Transverse colon (tissue), 4 donors: ENCODE results near the gene SELENON. TPM values are rescaled to one million over a fixed set of nuclear protein-coding genes. Genes with fewer than 3 reads are reported as not detected.
A peak's percentile ranks its signal among the peaks of the same experiment; 100 is the strongest.

Experiments
- DNase-seq: peaks from one replicate; pipeline ENCODE4 v3.0.0-alpha.2; 2019
- H3K27ac ChIP-seq, 4 donors: fragments of 200-600 bp; sonication (generic); 2 replicates each; pipeline ENCODE4 v1.5.1; 2016 to 2018; ENCODE audit warnings: inconsistent platforms in 4 of 4
- H3K27me3 ChIP-seq: fragments of 200-600 bp; sonication (generic); 2 replicates; pipeline ENCODE4 v1.5.1; 2017; ENCODE audit warnings: inconsistent platforms
- H3K36me3 ChIP-seq, 4 donors: fragments of 200-600 bp; sonication (generic); 2 replicates each; pipeline ENCODE4 v1.5.1; 2017 to 2019; ENCODE audit warnings: inconsistent platforms in 4 of 4
- H3K4me1 ChIP-seq, 4 donors: fragments of 200-600 bp; sonication (generic); 2 replicates each; pipeline ENCODE4 v1.5.1; 2017 to 2020; ENCODE audit warnings: inconsistent platforms in 4 of 4
- H3K4me3 ChIP-seq, 4 donors: fragments of 200-600 bp; sonication (generic); 1 replicate in 1 of 4; 2 replicates in 3 of 4; pipeline versions ENCODE4 v1.5.1 to v1.6.1; 2017 to 2019; ENCODE audit warnings: inconsistent platforms in 4 of 4
- H3K9me3 ChIP-seq, 2 donors: fragments of 200-600 bp; sonication (generic); 2 replicates each; pipeline ENCODE4 v1.5.1; 2017 to 2019; ENCODE audit warnings: inconsistent platforms in 2 of 2
- CTCF ChIP-seq, 5 experiments: fragments of 200-600 bp in 3 of 5; fragments of 450-650 bp in 2 of 5; sonication (generic) in 3 of 5; IDR thresholded peaks; 1 replicate in 2 of 5; 2 replicates in 3 of 5; pipeline ENCODE4 v1.5.1; 2016 to 2017; ENCODE audit warnings: antibody characterized with exemption in 5 of 5, inconsistent platforms in 3 of 5, mild to moderate bottlenecking in 2 of 5, moderate library complexity in 1 of 5
- EP300 ChIP-seq: sonication (generic); formaldehyde crosslinking; IDR thresholded peaks from one replicate; pipeline ENCODE4 v1.6.1; 2017; ENCODE audit warnings: antibody characterized with exemption, low read depth
- POLR2A ChIP-seq: fragments of 450-650 bp; IDR thresholded peaks from one replicate; pipeline ENCODE4 v1.6.1; 2016; ENCODE audit warnings: antibody characterized with exemption, mild to moderate bottlenecking, moderate library complexity
- POLR2AphosphoS5 ChIP-seq, 3 donors: sonication (generic); formaldehyde crosslinking; IDR thresholded peaks; one replicate each; pipeline ENCODE4 v1.6.1; 2016; ENCODE audit warnings: antibody characterized with exemption in 3 of 3
- WGBS, 2 donors: methylation state at CpG; one replicate each; pipeline ENCODE4 v1.1.5; 2018; ENCODE audit warnings: low coverage in 1 of 2; 5-methylcytosine and 5-hydroxymethylcytosine counted together
- in situ Hi-C, 4 donors: fragments of 200-750 bp; cut with MboI; loops; one replicate each; pipeline versions ENCODE4 v1.15.0 to v1.15.1; 2017; ENCODE audit warnings: low sequenced_read_pairs in 3 of 4, low pct_ligation_motif_present in 1 of 4, low pct_unique_long_range_greater_than_20kb in 1 of 4
- intact Hi-C: fragments of 100-400 bp; cut with DNase I; formaldehyde crosslinking; loops from one replicate; pipeline ENCODE4 v1.15.1; 2023; ENCODE audit warnings: low total_unique reads
- total RNA-seq, 4 donors: library from RNA; depleted of rRNA; stranded (reverse); fragments of >200 nt; gene quantifications; one replicate each; pipeline ENCODE4 v1.1.0, GENCODE V29; 2016

The SELENON gene
- total RNA-seq, 4 donors from 2014 or later, result 17.1 to 68.1 (median 24.4) TPM

DNA sequence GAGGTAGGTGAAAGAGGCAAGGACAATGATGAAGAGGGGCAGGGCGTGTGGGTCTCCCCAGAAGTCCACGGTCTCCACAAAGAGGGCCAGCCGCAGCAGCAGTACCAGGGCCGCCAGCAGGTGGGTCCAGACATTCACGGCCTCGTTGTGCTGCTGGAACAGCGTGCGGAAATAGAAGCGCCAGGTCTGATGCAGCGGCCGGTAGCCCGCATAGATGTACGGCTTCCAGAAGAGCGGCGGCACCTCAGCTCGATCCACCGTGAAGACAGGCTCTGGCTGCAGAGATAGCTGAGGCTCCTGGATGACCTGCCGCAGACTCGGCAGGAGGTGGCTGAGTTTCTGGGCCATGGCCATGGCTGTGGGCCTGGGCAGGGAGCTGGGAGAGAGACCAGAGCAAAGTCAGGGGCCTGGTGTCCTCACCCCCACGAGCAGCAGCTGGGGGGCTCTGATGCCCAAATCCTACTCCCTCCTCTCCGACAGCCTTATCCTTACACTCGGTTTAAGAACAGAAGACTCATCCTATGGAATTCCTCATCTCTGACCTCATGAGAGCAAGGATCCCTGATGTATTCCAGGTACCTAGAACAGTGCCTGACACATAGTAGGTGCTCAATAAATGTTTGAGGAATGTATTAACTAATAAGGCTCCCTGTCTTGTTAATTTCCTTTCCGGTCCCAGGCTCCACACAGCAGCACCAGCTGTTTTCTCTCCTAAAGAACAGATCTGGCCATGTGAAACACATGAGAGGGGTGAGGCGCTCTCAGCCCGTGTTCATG, 63.7 kb downstream of the SELENON start:
- DNase-seq, result no peak
- TF ChIP-seq POLR2AphosphoS5 (IDR thresholded peaks at IDR 0.05) (no peak), CTCF (IDR thresholded peaks at IDR 0.05) (no peak), POLR2A (no peak), EP300 (no peak)
- Histone ChIP-seq H3K4me3 (no peak overlapping the region), H3K27ac (no peak overlapping the region), H3K27me3 (no peaks in the 10 kb centered on the region), H3K9me3 (no peaks in the 10 kb centered on the region), H3K4me1 (peaks cover 4 to 31% (median 22%) of the 10 kb centered on the region in 4 donors), H3K36me3 (no peaks in the 10 kb centered on the region)
- in situ Hi-C loops, result no loop called here
- WGBS, 2 donors, result 79 to 93% methylated on average over 2 to 25 of the region's 25 CpGs
- intact Hi-C loops, result no loop called here

GRCh38 chr1:25864434-25864833, 64.4 kb downstream of the SELENON start:
- no peak overlapping the region for H3K4me3 ChIP-seq
- no peak overlapping the region for H3K27ac ChIP-seq
- intact Hi-C loops, result no loop called here
- no peaks in the 10 kb centered on the region for H3K27me3 ChIP-seq
- no peaks in the 10 kb centered on the region for H3K9me3 ChIP-seq
- H3K4me1 ChIP-seq, result peaks cover 0 to 25% (median 17%) of the 10 kb centered on the region in 4 donors
- 87 to 90% methylated on average over 3 of the region's 3 CpGs for WGBS, 2 donors
- TF ChIP-seq POLR2A (no peak), CTCF (IDR thresholded peaks at IDR 0.05) (no peak), EP300 (no peak)
- no peaks in the 10 kb centered on the region for H3K36me3 ChIP-seq
- no peak for DNase-seq
- in situ Hi-C loops, result no loop called here

DNA sequence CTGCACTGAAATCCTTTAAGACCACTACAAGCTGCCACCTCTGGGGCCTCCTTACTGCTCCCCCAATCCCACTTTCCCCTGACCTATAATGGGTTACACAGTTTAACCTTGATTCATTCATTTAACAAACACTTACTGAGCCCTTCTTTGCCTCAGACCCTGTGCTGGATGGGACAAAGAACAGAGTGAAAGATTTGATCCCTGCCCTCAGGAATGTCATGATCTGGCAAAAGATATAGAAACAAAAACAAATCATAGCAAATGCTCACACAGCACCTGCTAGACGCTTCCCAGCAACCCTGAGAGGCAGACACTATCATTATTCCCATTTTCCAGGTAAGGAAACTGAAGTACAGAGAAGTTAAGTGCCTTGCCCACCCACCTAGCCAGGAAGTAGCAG, 66.3 kb downstream of the SELENON start:
- DNase-seq, result no peak
- in situ Hi-C loops, result no loop called here
- no peak for TF ChIP-seq CTCF (IDR thresholded peaks at IDR 0.05)
- no peak for TF ChIP-seq POLR2AphosphoS5 (IDR thresholded peaks at IDR 0.05)
- no peak for TF ChIP-seq POLR2A
- no peak for TF ChIP-seq EP300

GRCh38 chr1:25867210-25867991, 67.4 kb downstream of the SELENON start:
- no peak for DNase-seq
- TF ChIP-seq POLR2A (no peak), CTCF (IDR thresholded peaks at IDR 0.05) (no peak), EP300 (no peak), POLR2AphosphoS5 (IDR thresholded peaks at IDR 0.05) (no peak)
- no peaks in the 10 kb centered on the region for H3K27me3 ChIP-seq
- no peaks in the 10 kb centered on the region for H3K36me3 ChIP-seq
- peak overlapping the region in 1 of 4 donors; percentile 62 for H3K27ac ChIP-seq
- no peaks in the 10 kb centered on the region for H3K9me3 ChIP-seq
- 47 to 50% methylated on average over 6 to 9 of the region's 9 CpGs for WGBS, 2 donors
- intact Hi-C loops, result no loop called here
- H3K4me1 ChIP-seq, result peaks cover 7 to 26% (median 22%) of the 10 kb centered on the region in 4 donors
- H3K4me3 ChIP-seq, result no peak overlapping the region
- in situ Hi-C loops, result no loop called here

More for the DNA sequence above, 66.3 kb downstream of the SELENON start:
- Histone ChIP-seq H3K9me3 (no peaks in the 10 kb centered on the region), H3K4me3 (no peak overlapping the region), H3K27me3 (no peaks in the 10 kb centered on the region), H3K27ac (no peak overlapping the region), H3K36me3 (no peaks in the 10 kb centered on the region), H3K4me1 (peaks cover 0 to 17% (median 14%) of the 10 kb centered on the region in 4 donors)
- 33 to 68% methylated on average over 1 of the region's 1 CpG for WGBS, 2 donors
- intact Hi-C loops, result no loop called here

Other genes starting within 250 kb of the SELENON start
- 1 to 10 TPM; 2.4 to 6.8 (median 4.3) TPM for gene MAN1C1, start 183.4 kb upstream of the SELENON start, total RNA-seq
- 100 to 1,000 TPM in 1 of 4 donors, 10 to 100 TPM in 3; 73.2 to 125 (median 93.6) TPM for gene MTFR1L, start 19.8 kb downstream of the SELENON start, total RNA-seq
- under 1 TPM in 1 of 4 donors, not detected in 3; 0.41 TPM for gene AUNIP, start 59.3 kb downstream of the SELENON start, total RNA-seq
- gene PAQR7, start 75.5 kb downstream of the SELENON start, total RNA-seq, result 1 to 10 TPM in 3 of 4 donors, not detected in 1; 2.0 to 2.4 (median 2.4) TPM
- 10 to 100 TPM in 3 of 4 donors, 1 to 10 TPM in 1; 6.4 to 24.3 (median 16.5) TPM for gene STMN1, start 106.2 kb downstream of the SELENON start, total RNA-seq
- 10 to 100 TPM; 23.1 to 60.1 (median 38.8) TPM for gene PAFAH2, start 197.9 kb downstream of the SELENON start, total RNA-seq
- under 1 TPM in 2 of 4 donors, not detected in 2; 0.16 to 0.41 TPM for gene EXTL1, start 221.6 kb downstream of the SELENON start, total RNA-seq
- under 1 TPM in 1 of 4 donors, not detected in 3; 0.14 TPM for gene SLC30A2, start 245.9 kb downstream of the SELENON start, total RNA-seq